Fibroblast of skin of right quadriceps (primary cell): ENCODE measurements around the gene NAB2.
"Not testable (repeated sequence)": the region's sequence is repeated elsewhere in the genome, so short reads cannot be mapped to it uniquely, and the experiment has no call there.

Experiments used
- DNase-seq: peaks from one replicate; pipeline ENCODE4 v3.0.0-alpha.2; 2013

Gene NAB2

DNA sequence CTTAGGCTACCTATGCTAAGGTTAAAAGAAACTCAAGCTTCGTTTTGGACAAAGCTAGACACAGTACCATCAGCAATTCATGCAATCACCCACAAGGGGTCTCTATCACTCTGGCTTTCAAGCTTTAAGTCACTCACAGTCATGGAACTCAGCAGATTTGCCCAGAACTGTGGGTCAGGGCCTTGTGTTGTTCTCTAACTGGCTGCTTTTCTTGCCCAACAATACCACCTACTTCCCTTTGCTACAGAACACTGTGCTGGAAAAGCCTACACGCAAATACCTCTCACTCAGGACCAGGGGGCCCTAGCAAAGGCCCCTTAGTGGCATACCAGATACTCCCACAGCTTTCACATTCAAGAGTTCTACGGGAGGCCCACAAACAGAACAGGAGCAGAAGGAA lies 19.4 kb upstream of the NAB2 start:
- DNase-seq, result peak; percentile 78

DNA sequence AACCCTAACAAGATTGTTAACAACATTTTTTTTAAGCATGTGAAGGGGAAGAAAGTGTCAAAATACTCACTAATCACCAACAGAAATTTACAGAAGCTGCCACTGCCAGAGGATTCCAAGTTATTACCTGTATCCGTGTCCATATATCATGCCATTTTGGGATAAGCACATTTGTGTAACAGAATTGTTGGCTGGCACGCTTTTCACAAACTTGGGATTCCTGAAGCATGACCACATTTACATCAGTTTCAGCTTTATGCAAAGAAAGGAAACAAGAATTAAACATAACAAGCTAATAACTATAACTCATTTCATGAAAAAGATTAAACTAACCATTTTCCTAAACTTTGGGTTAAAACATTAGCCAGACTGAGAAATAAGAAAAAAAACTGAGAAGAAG lies 16.3 kb upstream of the NAB2 start:
- DNase-seq, result peak; percentile 58

DNA sequence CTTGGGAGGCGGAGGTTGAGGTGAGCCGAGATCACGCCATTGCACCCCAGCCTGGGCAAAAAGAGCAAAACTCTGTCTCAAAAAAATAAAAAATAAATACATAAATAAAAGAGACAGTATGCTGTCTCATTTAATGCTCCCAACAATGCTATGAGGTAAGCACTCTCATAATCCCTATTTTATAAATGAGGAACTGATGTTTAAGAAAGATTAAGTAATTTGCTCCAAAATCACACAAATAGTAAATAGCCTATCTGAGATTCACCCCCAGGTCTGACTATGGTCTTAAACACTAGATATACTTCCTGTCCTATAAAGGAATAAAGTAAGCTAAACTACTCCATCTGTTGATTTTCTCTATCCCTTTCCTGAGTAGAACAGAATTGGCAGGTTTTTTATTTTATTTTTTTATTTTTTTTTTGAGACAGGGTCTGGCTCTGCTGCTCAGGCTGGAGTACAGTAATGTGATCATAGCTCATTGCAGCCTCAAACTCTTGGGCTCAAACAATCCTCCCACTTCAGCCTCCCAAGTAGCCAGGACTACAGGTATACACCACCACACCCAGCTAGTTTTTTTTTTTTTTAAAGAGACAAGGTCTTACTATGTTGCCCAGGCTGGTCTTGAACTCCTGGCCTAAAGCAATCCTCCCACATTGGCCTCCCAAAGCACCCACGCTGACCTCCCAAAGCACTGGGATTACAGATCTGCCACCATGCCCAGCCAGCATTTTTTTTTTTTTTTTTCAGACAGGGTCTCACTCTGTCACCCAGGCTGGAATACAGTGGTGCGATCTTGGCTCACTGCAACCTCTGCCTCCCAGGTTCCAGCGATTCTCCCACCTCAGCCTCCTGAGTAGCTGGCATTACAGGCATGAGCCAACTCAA lies 15.1 kb upstream of the NAB2 start:
- not testable (repeated sequence) for DNase-seq

DNA sequence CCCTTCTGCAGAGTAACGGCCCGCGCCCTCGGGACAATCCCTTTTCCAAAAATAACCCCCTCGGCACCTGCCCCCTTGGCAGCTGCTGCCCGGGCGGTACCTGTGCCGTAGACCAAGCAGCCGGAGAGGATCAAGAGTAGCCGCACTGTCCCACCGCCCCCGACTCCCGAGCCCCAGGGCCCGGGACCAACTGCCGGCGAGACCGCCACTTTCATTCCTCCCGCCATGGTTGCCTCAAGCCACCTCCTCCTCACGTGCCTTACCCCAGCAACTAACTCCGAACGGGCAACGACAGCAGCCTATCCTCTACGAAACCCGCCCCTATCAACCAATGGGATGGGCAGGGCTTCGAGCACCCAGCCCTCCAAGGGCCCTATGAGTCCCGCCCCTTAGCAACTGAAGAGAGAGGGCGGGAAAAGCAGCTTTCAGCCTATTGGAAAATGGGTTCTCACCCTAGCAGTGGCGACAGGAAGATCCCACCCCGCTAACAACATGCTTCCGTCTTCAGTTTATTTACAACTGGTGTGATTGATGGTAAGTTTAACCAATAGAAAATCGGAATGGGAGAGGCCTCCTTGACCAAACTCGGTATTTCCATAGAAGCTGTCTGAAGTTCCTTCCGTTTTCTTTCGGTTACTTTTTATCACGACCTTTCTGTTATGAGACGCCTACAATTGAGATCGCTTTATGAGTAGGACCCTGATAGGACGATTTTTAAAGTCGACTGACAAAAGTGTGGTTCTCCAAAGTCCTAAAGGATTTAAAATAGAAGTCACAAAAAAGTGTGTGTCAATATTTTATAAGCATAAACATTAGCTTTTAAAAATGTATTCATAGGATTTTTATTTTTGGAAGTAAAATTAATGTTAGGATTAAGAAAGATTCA lies 10.2 kb upstream of the NAB2 start, which contains the start of gene NEMP1:
NEMP1 (minus strand) TSS at position 273 of the 886 bp plus-strand sequence; CDS start at position 227, 46 bp downstream.
- DNase-seq, result peak; percentile 100

DNA sequence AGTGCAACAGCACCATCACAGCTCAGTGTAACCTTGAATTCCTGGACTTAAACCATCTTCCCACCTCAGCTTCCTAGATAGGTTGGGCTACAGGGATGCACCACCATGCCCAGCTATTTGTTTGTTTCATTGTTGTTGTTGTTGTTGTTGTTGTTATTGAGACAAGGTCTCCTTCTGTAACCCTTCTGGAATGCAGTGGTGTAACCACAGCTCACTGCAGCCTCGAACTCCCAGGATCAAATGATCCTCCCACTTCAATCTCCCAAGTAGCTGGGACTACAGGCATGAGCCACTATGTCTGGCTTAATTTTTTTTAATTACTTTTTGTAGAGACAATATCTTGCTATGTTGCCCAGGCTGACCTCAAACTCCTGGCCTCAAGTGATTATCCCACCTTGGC lies 9.1 kb upstream of the NAB2 start:
- no peak for DNase-seq

DNA sequence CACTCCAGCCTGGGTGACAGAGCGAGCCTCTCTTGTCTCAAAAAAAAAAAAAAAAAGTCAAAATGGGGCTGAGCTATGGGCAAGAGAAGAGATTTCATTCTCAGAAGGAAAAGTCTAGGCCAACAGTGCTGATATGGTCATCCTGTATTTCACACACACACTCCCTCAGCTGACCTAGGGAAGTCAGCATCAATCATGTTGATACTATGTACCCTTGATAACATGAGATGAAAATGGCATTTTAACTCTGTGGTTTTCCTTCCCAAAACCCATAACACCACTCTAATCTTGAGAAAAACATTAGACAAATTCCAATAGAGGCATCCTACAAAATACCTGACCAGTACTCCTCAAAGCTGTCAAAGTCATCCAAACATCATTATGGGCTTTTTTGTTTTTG lies 8.1 kb upstream of the NAB2 start:
- DNase-seq, result no peak

DNA sequence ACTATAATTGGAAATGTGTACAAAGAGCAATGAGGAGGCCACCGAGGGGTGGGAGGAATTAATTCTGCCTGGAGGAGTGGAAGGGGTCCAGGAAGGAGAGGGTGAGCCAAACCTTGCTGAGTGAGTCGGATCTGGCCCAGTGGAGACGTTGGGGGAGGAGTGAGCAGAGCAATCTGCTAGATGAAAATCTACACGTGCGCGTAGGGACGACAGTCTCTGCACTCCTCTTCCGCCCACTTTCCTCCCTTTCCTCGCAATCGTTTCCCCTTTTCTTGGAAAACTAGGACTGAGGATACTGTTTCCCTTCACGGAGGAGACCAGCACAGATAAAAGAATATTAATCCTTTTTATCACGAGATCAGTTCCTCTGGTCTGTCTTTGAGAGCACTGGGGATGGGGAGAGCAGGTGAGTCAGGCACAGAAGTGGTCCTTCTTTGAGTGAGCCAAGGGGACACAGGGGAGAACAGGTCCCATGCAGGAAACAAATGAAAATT lies 2.9 kb upstream of the NAB2 start:
- DNase-seq, result peak; percentile 75

DNA sequence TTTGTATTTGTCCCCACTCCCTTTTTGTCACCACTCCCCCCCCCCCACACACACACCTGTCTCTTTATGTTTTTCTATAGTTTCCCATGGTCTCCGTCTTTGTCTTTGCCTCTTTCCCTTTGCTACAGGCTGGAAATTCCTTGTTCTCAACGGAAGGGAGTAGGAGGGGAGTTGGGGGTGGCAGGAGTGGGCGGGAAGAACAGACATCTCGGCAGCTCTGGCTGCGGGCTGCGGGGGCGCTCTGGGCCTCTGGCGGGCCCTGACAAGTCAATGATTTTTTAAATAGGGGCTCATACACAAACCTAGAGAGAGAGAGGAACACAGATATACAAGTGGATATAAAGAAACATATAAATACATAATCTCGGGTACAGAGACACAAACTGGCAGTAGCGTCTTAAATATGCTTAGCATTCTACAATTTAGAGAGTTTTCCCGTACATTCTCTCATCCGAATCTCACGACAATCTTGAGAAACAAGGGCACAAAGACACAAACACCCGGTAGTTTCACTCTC lies 2.4 kb upstream of the NAB2 start:
- DNase-seq, result peak; percentile 85

DNA sequence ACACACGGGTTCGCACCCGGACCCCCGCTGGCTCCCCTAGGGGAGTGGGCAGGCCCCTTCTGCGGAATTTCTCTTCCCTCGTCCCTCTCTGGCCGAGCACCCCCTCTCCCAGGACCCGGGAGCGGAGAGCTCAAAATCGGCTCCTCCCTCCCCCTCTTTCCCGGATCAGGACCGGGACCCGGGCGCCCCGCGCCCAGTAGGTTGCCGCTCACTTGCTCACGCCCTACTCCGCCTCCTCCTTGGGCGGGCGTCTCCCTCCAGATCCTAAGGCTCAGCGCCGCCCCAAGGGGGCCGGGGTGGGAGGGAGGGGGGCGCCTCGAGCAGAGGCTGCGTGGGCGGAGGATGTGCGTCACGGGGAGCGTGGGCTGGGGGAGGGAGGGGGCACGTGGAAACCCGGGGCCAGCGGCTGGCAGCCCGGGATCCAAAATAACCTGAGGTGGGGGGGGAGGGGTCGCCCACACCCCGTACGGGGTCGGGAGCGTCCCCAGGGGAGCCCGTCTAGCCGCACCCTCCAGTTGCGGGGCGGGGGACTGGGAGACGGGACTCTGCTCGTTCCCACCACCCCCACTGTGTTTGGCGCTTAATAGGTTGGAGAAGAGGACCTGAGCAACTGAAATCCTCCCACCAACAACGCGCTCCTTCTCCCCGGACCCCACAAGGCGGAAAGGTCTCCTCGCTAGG lies 1.8 kb upstream of the NAB2 start:
- DNase-seq, result peak; percentile 95

DNA sequence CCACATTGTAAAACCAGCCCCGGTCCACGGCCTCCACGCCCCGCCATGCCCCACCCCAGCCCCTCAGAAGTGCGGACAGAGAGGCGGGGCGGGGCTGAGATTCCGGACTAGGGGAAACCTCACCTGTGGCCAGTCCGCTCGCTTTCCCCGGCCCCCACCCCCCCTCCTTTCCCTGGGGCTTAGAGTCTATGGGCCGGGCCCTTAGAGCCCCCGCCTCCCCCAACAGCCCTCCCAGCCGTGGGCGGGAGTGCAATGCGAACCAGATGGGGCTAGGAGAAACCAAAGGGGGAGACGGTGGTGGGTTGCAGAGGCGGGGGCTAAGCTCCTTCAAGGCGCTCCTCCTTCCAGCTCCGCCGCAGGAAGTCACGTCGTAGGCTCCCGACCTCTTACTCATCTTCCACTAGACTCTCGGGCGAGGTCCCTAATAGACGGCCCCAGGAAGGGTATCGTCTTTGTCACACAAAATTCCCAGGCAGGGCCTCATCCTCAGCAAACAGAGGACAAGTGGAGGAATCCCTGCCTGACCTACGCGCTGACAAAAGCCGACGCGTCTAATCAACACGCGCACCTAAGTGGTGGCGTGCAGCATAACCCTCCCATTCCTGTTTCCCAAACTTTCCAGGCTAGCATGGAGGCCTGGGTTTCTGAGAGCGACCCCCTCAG lies 1.1 kb upstream of the NAB2 start:
- DNase-seq, result peak; percentile 99

DNA sequence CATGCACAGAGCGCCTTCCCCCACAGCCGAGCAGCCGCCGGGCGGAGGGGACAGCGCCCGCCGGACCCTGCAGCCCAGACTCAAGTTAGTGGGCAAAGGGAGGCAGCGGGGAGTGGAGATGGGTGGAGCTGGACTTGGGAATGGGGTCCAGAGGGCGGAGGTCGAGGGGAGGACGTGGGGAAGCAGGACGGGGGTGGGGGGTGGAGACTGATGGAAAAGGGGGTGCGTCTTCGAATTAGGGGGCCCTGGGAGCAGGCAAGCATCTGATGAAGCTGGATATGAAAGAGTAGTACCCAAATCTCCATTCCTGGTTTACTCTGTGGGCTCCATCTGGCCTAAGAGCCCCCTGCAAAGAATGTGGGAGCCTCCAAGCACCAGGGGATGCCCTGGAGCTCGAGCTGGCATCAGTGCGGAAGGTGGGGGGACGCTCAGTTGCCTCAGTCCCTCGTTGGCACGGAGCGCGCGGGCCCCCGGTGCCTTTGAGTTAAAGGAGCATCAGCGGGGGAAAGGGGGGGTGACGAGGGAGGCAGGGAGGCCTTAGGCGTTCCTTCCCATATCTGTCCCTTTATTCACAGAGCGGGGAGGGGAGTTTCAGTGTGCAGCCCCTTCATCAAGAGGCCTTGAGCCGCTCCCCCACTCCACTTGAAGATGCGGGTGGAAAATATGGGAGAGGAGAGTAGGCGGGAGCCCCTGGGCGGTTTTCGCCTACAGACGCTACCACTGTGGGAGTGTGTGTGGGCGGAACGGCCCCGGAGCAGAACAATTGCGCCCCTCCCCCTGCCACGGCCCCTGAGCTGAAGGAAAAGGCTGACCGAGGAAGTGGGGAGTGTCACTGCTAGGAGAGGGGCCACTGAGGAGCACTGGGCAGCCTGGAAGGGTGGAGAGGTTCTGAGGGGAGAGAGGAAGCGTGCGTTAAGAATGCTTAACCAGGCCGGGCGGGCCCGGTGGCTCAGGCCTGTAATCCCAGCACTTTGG lies 644 bp downstream of the NAB2 start:
- DNase-seq, result peak; percentile 59

DNA sequence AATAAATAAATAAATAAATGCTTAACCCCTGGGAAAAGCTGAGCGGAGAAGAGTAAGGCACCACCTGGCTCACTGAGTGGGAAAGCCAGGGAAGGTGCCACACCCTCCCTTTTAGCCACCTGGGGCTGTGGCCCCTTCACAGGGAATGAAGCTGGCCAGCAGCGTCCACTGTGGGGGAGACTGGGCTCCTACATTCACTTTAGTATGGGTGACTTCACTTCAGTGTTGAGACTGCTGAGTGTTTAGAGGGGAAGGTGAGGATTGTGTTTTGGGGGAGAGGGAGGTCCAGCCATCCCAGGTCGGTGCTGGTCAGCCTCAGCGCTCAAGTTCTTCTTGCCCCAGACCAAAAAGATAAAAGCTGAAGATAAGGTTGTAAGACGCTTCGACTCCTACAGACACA lies 1.6 kb downstream of the NAB2 start:
- no peak for DNase-seq

DNA sequence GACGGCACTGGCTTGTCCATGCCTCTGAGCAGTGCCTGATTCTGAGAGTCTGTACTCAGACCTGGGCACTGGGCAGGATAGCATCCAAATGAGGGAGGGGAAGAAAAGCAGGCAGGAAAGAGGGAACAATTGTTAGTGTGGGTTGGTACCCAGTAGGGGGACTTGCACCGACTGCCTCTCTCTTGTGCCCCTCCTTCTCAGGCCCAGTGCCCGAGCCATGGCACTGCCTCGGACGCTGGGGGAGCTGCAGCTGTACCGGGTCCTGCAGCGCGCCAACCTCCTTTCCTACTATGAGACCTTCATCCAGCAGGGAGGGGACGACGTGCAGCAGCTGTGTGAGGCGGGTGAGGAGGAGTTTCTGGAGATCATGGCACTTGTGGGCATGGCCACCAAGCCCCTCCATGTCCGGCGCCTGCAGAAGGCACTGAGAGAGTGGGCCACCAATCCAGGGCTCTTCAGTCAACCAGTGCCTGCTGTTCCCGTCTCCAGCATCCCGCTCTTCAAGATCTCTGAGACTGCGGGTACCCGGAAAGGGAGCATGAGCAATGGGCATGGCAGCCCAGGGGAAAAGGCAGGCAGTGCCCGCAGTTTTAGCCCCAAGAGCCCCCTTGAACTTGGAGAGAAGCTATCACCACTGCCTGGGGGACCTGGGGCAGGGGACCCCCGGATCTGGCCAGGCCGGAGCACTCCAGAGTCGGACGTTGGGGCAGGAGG lies 2.2 kb downstream of the NAB2 start:
- no peak for DNase-seq

DNA sequence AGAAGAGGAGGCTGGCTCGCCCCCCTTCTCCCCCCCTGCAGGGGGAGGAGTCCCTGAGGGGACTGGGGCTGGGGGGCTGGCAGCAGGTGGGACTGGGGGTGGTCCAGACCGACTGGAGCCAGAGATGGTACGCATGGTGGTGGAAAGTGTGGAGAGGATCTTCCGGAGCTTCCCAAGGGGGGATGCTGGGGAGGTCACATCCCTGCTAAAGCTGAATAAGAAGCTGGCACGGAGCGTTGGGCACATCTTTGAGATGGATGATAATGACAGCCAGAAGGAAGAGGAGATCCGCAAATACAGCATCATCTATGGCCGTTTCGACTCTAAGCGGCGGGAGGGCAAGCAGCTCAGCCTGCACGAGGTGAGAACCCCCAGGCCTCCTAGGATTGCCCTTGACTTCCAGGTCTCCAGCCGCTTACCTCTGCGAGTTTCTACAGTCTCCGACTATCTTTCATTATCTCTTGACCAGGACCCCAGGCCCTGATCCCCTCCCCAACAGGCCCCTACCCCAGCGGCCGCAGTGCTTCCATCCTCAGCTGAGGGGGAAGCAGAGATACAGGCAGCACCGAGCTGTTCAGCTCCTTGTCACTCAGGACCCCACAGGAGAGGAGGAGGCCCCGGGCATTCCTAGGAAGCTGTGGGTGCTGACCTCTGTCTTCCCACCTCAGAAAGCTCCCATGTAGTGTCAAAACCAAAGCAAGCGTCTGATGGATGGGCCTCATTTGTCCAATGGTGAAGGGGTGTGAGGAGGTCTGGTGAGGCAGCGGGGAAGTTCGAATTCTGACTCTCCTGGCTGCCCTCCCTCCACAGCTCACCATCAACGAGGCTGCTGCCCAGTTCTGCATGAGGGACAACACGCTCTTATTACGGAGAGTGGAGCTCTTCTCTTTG lies 3.0 kb downstream of the NAB2 start:
- DNase-seq, result no peak

DNA sequence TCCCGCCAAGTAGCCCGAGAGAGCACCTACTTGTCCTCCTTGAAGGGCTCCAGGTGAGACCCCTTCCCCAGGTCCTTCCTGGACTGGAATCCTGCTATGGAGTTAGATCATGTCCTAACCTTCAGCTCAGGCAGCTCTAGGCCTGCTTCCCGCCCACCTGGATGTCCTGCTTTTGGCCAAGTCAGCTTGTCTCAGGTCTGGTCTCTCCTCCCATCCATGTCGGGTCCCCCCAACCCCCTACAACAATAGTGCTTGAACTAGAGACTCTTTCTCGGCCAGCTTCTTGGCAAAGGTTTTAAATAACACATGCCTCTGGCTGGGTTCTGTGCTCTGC lies 3.6 kb downstream of the NAB2 start:
- DNase-seq, result no peak

DNA sequence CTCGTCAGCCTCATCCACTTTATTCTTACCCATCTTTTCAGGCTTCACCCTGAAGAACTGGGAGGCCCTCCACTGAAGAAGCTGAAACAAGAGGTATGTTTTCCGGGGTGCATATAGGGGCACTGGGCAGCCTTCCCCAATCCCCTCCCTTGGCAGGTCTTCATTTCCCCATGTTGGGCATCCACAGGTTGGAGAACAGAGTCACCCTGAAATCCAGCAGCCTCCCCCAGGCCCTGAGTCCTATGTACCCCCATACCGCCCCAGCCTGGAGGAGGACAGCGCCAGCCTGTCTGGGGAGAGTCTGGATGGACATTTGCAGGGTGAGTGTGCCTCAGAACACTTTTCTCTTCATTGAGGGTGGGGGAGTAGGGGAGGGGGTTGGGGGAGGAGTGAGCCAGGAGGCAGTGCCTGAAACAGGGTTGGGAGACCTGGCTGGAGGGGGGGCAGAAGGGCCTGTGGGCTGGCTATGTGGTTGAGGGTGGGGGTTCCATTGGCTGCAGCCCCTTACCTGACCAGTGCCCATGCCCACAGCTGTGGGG lies 4.0 kb downstream of the NAB2 start:
- DNase-seq, result no peak

DNA sequence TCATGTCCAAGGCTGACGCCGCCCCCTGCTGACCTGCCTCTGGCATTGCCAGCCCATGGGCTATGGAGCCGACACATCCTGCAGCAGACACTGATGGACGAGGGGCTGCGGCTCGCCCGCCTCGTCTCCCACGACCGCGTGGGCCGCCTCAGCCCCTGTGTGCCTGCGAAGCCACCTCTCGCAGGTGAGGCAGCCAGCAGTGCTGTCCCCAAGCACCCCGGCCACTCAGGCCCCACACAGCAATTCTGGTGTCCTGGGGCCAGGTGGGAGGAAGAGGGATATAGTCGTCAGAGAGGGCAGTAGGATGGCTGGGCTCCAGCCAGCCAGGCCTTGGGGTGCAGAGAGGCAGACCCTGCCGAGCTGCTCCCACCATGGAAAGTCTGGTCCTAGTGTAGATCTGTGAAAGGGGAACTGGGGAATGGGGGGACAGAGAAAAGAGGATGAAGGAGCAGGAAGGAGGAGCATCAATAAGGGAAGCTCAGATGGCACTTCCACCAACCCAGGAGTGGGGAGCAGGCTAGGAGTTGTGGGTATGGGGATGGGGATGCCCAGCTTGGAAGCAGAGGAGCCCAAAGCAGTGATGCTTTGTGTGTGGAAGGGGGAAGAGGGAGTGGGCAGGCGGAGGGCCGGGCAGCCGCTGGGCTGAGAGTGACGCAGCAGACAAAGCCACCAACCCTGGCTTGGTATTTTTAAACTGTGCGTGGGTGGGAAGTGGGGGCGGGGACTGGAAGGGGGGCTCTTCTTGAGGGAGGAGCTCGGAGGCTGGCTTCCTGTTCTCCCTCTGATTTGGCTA lies 4.7 kb downstream of the NAB2 start:
- peak; percentile 88 for DNase-seq
